ENCODE results near the gene DCC.

Gene DCC

DNA sequence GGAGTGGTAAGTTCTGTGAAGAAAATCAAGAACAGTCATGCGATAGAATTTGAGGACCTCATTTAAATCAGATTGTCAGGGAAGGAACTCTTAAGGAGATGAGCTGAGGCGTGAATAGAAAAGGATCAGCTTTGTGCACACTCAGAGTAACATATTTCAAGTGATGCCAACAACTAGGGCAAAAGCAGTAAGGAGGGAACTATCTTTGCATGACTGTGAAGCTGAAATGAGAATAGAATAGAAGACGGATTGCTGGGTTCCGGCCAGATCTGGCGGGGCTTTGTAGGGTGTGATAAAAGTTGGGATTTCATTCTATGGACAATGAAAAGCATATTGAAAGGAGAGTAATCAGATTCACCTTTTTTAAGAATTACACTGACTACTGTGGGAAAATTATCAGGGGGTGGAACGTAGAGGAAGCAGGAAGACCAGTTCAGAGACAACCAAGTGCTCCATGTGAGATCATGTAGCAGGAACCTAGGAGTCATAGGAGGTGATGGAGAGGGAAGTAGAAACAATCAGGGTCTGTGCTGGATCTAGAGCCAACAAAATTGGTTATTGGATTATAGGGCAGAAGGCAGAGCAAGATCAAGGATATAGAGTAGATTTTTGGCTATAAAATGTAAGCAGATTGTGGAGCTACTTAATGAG is 884.3 kb downstream of the DCC start:
- no peak for DNase-seq (ENCODE audit: low spot score)

DNA sequence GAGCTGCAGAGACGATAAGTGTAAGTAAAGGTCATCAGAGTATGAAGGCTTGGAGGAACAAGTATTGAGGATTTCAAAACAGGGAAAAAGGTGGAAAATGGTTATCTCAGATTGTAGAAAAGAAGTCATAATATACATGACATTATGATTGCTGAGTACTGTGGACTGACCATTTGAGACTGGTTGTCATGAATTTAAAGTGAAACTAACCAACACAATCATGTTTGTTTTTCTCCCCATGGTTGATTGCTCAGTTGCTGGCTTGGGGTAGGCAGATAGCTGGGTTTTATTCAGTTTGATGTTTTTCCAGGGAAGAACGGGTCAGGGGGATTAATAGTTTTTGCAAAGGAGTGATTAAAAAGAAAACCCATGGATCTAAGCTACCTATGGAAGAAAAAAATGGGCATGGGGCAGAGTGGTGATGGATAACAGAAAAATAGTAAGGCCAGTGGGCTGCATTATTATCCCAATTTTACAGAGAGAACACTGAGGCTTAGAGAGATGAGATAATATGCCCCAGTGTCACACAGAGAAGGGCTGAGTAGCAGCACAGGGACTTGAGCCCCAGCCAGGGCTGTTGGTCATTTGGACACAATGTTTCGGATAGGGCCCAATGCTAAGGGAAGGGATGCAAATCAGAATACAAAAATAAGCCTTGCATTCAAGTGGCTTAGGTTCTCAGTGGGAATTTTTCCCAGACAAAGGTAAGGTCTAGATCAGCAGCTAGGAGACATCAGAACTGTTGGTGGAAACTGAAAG is 885.7 kb downstream of the DCC start:
- no peak for DNase-seq (ENCODE audit: low spot score)

DNA sequence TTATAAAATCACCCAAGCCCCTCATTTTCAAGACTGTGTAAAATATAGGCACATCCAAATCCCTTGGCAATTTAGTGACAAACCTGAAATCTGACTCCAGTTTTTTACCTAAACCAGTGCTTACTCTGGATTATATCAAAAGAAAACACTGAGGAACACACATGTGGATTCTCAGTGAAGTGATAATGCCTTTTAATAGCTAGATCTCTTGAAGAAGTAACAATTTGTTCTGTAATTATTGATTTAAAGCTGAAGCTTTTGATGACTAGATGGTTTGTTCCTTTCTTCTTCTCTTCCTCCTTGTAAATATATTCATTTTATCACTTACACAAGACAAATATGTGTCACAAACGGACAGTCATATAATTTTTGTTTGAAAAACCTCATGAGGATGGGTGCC is 894.6 kb downstream of the DCC start:
- DNase-seq (ENCODE audit: low spot score) = no peak

DNA sequence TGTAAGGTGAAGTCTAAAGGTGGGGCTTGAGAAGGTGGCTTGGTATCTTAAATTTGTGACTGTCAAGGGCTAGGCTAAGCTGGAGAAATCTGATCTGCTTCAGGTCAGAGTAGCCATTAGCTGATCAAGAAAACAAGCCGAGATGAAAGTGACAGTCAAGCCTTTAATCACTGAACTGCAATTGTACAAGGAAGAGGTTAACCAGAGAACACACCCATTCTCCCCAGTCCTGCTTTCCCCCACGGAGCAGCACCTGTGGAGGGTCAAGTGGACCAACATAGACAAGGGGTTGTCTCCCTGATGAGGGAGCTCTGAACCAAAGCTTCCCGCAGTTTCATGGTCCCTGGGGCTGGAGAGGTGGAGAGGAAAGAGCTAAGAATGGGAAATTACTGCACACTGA is 901.2 kb downstream of the DCC start:
- DNase-seq (ENCODE audit: low spot score) = no peak

DNA sequence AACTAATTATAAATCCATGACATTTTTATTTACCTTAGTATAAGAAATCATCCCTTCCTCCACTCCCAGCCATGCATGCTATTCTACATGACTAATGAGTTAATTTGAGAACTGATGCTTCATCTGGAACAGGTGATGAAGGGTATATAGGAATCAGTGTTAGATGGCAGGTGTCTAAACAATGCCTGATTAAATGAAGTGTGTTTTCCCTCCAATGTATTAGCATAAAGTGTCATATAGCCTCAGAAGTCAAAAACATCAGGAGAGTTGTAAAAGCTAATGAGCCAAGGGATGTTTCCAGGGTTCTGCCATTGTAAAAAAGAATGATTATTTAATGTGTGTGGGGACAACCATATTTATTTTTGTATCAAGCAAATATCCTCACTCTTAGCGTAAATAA is 913.8 kb downstream of the DCC start:
- DNase-seq (ENCODE audit: low spot score) = no peak

DNA sequence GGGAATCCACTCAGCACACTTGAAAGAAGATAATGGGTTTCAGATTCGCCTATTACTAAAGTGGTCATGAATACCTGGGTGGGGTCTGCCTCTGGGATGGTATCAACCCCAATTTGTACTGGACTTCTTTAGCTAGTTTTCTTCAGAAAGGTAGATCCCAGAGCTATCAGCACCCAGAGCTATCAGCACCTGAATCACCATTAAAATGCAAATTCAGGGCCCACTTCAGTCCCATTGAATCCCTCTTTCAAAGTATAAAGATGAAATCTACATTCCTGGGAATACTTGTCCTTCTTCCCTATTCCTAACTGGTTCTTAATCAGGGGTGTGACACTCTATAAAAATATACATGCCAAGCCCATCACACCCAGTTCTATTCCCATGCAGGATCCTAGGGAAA is 914.3 kb downstream of the DCC start:
- no peak for DNase-seq (ENCODE audit: low spot score)

DNA sequence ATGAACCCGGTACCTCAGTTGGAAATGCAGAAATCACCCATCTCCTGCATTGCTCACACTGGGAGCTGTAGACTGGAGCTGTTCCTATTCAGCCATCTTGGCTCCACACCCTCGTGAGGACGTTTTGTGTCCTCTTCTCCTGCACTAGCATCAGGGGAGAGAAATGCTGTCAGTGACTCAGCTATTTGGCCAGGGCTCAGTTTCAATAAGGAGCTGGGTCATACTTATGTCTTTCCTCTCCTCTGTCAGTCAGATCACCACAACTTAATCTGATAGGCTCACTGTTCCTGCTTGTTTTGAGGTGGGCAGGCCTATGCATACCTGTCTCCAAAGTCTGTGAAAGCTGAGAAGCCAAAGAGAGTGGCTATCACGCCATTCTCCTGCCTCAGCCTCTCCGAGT is 921.2 kb downstream of the DCC start:
- no peak for DNase-seq (ENCODE audit: low spot score)

DNA sequence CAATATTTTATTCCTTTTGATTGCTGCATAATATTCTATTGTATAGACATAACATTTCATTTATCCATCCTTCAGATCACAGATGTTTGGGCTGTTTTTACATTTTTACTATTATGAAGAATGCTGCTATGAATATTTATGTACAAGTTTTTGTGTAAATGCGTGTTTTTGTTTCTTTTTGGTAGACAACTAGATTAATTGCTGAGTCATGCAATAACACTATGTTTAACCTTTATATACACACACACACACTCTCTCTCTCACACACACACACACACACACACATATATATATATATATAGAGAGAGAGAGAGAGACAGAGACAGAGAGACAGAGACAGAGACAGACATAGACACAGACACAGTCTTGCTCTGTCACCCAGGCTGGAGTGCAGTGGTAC is 926.9 kb downstream of the DCC start:
- no peak for DNase-seq (ENCODE audit: low spot score)

DNA sequence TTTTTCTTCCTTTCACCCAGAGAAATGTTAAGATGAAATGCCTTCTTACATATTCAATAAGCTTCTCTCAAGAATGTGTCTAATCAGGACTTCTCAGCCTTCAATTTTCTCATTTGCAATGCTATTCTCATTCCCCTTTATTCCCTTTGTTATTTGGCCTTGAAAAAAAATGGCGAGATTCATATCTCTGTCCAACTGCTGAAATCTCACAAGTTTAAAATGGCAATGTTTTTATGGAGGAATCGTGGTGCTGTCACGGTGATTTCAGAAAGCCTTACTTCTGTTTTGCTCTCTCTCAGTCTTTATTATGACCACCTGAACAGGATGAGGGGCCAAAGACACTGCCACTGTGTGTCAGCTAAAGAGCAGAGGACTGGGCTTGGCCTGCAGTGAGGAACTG is 928.5 kb downstream of the DCC start:
- no peak for DNase-seq (ENCODE audit: low spot score)

DNA sequence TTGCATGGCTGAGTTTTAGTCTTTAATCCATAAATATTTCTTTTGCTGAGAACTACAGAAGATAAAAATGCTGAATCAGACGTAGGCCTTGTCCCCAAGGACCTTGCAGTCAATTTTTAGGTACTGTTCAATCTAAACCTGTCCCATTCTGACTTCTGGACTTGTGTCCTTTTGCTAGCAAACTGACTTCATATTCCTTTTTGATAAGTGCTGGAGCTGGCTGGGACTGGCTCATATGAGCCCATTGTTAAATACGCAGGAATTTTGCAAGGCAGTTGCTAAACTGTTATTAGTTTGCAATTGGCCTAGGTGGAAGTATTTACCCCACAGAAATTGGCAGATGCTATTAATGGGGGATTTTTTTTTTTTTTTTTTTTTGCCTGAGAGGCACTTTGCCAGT is 941.4 kb downstream of the DCC start:
- DNase-seq (ENCODE audit: low spot score) = no peak

DNA sequence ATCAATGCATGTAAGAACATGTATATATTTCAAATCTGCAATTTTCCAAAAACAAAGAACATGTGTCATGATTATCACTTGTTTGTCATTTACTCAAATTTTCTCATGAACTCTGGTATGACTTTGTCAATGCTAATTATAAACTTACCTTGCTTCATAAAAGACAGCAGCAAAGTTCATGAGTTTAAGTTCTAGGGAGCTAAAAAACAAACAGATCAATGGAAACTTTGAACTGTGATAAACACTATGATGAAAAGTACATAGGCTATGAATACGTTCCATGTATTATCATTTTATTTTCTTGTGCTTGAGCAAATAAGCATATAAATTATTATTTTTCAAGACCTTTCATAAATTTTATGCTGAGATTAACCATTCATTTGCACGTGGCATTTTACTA is 943.7 kb downstream of the DCC start:
- no peak for DNase-seq (ENCODE audit: low spot score)

DNA sequence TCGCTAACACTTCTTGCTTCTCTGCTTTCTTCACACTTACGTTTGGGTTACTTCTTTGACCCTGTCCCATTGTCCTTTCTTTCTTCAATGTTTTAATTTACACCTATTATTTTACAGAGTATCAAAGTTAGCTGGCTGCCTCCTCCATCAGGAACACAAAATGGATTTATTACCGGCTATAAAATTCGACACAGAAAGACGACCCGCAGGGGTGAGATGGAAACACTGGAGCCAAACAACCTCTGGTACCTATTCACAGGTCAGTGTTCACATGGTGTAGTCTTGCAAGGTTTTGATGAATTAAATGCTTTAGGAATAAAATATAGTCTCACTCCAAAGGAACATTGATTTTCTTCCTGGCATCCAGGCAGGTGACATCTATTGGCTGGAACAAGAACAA is 965.5 kb downstream of the DCC start:
- DNase-seq (ENCODE audit: low spot score) = no peak

DNA sequence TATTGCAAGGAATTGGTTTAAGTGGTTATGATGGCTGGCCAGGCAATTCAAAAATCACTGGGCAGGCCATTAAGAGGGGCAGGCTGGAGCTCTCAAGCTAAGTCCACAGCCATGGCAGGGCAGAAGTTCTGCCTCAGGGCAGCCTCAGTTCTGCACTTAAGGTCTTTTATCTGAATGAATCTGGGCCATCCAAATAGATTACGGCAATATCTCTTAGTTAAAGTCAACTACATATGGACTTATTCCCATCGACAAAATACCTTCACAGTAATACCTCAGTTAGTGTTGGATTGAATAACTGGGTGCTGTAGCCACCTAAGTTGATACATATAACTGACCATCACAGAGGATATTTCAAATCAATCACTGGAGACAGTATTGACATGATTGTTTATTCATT is 979.6 kb downstream of the DCC start:
- DNase-seq (ENCODE audit: low spot score) = no peak

DNA sequence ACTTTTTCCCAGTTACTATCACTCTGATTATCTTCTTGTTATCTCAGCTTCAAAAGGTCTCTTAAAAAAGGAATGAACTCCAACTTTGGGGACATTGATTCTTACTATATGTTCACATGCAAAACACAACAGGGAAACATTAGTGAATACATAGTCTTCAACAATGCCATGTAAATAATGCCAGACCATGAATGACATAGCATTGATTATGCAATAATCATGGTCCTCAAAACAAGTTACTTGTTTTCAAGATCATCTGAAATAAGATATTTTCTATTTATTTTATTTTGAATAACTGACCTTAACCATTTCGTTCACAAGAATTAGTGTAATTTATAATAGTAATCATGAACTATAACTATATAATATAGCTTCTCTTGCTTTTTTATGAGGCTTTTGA is 982.2 kb downstream of the DCC start:
- no peak for DNase-seq (ENCODE audit: low spot score)

DNA sequence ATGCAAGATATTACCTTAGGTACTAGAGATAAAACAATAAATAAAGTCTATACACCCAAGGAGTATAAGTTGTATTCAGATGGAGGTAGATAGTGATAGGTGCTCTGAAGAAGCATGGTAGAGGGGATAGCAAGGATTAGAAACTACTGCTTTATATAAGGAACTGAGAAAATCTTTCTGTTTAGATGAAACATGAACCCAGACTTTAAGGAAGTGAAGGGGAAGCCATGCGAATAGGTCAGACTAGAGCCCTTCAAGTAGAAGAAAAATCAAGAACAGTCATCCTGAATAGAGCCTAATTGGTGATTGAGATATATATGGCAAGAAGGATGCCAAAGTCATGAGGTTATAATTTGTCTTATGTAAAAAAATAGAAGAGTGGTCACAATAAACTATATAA is 984.4 kb downstream of the DCC start:
- no peak for DNase-seq (ENCODE audit: low spot score)

DNA sequence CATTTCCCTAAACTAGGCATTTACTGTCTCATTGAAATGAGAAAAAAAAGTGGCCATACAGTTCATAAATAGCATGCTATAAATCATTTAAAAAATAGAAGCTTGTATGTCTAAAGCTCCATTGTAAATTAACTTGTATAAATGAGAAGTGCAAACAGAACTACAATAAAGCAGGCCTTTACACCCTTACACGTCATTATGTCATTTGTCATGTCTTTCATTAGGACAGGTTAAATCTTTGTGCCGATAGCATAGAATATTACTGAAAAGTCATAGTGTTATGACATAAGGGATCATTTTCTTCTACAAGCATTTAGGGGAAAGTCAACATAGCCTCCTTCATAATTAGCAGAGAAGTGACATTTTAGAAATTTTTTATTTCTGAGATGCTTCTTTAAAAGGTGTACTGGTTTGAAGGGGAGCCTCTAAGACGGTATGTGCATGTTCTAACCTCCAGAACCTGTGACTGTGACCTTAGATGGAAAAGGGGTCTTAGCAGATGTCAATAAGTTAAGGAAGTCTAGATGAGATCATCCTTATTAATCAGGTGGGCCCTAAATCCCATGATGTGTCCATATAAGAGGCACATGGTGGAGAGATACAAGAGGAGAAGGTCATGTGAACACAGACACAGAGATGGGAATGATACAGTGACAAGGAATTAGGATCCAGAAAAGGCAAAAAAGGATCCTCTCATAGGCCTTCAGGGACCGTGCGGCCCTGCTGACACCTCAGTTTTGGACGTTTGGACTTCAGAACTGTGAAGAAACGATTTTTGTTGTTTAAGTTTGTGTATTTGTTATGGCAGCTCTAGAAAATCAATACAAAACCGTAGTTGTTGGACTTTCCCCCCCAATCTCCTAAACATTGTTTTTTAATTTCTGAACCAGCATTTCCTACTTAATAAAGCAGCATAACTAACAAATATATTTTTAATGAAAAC is 1020.8 kb downstream of the DCC start:
- no peak for DNase-seq (ENCODE audit: low spot score)

DNA sequence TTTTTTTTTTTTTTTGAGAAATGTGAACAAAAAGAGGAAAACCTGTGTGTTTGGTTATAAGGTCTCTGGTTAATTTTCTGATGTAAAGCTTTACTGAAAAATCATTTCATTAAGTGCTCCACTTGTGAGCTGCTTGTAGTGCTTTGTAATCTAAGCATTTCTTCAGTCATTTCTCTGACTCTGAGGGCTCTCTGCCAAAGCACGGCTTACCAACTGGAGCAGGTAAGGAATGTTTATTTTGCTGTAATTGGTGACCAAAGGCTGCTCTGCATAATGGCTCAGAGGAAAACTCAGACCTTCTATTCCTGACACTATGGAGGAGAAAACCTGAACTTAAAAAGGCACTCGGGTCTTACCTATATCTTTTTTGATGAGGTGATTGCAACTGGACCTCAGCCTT is 1035.6 kb downstream of the DCC start:
- no peak for DNase-seq (ENCODE audit: low spot score)

DNA sequence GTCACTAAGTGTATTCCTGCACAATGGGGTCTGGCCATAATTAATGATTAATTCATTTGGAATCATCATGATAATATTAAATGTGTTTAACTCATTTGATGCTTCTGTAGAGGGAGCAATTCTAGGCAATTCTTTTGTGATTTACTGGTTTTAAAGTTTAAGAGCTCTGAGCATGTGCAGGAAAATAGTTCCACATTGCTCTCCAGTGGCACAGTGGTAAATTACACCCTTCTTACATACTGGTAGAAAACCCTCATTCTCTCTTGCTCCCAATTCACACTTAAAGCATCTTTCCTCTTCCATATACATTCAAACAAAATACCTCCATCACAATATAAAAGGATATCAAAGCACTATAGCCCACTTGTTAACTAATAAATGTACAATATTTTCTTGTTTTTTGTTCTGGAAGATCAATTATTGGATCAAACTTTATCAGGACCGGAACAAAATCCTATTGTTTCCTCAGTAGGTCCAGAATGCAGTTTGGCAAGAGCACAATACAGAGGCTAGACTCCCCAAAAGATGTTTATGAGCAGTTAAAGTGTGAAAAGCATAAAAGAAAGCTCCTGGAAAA is 1040.2 kb downstream of the DCC start:
- DNase-seq (ENCODE audit: low spot score) = peak; percentile 2

DNA sequence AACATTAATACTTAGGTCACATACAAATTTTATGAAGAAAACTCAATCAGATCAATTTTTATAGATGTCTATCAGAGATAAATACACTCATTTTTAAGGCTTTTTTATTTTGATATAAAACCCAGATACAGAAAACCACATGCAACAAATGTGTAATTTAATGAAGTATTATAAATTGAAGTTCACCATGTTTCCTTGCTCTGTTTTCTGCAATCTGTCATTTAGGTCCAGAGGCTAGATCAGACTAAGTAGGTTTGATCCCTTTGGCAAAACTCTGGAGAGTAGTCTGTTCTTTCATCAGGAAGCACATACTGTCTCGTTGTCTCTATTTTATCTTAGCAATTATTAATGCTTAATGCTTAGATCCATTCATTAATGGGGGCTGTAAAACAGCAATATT is 1042.9 kb downstream of the DCC start:
- no peak for DNase-seq (ENCODE audit: low spot score)

DNA sequence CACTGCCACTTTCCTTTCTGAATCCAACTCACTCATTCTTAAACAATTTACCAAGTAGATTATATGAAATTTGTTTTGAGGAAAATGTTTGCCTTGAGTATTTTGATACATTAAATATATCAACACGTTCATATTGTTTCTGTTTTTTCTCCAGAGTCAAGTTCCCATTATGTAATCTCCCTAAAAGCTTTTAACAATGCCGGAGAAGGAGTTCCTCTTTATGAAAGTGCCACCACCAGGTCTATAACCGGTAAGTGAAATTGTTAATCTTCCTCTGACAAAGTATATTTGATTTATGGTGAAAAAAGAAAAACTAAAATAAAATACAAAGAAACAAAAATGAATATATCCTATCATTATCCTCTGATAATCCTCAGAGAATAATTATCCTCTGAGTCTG is 1045.9 kb downstream of the DCC start:
- no peak for DNase-seq (ENCODE audit: low spot score)

DNA sequence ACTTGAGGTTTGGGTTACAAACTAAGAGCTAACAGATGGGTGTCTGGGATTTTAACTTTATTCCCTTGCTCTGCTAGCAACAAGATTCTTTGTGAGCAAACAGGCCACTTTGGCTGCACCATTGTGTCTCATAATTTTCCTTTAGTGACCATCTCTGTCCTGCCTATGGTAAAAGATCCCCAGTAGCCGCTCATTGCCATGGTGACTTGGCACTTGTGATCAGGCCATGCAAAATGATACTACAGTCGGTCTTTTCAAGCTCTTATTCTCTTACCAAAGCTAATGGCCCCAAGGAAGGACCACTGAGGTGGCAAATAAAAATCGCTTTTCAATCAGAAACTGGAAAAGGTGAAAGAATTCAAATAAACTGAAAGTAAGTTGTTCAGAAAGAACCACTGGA is 1047.6 kb downstream of the DCC start:
- no peak for DNase-seq (ENCODE audit: low spot score)

DNA sequence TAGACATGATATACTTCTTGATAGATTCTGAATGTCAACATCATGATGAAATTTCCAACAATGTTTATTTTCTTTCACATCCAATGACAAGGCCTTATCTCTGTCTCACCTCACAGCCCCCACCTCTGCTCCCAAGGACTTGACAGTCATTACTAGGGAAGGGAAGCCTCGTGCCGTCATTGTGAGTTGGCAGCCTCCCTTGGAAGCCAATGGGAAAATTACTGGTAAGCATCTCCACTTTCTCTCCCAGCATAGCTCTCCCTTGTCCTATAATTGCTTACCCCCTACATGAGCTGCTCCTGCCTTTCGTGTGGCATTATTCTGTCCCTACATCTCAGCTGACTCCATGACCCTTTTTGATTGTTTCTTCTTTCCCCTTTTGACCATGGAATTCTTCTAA is 1062.7 kb downstream of the DCC start:
- no peak for DNase-seq (ENCODE audit: low spot score)

DNA sequence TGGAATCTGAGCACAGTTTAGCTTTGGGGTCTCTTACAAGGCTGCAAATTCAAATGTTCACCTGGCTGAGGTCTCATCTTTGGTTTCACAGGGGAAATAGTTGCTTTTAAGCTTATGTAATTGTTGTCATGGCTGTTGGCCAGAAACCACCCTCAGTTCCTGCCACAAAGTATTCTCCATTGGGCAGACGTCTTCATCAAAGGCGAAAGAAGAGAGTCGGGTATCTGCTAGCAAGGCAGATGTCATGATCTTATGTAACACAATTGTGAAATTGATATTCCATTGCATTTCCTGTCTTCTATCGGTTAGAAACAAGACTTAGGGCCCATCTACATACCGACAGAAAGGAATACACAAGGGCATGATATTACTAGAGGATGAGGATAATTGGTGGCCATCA is 1068.3 kb downstream of the DCC start:
- DNase-seq (ENCODE audit: low spot score) = no peak
